Activated CD4-positive, CD25-positive, alpha-beta regulatory T cell treated with anti-CD3 and anti-CD28 coated beads, Interleukin-2, amount 50 U/mL, for 24 hours (primary cell): ENCODE measurements around the gene DAGLA.

Experiments
- ATAC-seq, 2 donors: fragments of 150-1000 bp; cut with Tn5 transposase; one replicate each; pipeline ENCODE4 v1.10.0; 2021; ENCODE audit warnings: mild to moderate bottlenecking in 1 of 2, moderate library complexity in 1 of 2

DAGLA gene

DNA sequence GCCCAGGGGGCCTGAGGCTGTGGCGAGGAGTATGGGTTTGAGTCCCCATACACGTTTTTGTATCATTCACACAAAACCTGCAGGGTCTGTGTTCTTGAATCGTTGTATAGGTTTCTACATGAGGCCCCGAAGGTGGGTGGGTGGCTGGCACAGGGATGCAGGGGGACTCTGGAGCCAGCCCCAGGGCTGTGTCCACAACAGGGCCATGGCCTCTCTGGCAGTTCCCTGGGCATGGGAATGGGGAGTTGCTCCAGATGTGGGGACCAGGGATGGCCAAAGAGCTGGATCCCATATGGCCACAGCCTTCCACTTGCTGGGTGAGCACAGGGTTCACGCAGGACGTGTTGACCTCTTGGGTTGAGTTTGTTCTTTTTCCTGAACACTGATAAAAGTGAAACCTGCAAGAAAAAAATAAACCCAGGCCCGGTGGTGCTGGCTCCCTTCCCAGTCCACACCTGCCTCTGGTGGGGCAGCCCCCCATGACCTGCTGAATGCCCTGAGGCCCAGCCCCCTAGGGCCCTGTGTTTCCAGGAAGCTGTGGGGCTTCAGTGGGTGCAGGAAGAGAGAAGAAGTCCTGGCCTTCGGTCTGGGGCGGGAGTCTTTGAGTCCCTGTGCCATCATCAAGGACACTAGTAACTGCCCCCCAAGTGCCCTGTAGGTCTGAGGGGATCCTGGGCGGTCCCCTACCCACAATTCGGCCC lies 88.3 kb downstream of the DAGLA start:
- no peak for ATAC-seq

DNA sequence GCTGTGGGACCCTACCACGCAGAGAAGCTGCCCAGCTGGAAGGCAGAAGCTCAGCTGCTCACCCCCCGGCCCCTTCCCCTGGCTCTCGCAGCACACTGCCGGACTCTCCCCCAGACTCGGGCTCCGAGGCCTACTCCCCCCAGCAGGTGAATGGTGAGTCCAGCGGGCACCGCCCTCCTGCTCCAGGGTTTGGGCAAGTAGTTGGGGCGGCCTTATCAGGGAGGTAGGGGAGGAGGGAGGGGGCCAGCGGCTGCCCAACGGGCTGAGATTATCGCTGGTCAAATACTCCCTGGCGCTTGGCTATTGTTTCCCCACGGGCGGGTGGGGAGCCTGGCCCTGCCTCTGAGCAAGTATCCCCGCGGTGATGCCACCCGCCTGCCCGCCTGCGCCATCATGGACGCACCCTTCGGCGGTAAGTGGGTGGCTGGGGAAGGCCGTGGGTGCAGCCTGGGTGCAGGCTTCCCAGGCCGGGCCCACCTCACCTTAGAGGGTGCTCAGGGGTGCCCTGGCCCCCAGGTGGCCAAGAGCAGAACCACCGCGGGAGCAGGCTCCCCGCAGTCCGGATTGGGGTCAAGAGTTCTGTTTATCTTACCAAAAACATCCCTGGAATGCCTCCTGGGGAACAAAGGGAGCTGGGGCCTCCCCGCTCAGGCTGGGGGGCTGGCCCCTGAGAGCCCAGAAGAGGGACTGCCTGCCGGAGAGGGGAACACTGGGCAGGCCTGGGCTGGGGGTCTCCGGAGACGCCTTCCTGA lies 89.2 kb downstream of the DAGLA start:
- ATAC-seq = no peak

DNA sequence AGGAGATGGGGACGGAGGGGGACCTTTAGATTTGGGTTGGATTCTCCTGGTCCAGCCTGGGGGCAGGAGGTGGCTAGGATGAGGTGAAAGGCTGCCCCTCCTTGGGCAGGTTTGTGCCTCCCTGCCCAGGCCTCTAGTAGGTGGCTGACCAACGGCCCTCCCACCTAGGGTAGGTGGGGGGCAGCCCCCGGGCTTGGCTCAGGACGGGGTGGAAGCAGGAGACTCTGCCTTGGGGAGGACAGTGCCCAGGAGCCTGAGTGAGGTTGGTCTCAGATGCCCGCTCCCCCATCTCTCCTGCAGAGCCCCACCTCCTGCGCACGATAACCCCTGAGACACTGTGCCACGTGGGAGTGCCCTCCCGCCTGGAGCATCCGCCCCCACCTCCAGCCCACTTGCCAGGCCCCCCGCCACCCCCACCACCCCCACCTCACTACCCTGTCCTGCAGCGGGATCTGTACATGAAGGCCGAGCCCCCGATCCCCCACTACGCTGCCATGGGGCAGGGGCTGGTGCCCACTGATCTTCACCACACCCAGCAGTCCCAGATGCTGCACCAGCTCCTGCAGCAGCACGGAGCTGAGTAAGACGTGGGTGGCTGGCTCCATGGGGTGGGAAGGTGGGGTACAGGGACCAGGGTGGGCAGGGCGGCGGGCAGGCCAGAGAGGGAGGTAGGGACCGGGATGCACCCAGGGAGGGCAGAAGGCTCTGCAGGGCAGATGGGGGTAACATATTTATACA lies 89.9 kb downstream of the DAGLA start:
- ATAC-seq = no peak

DNA sequence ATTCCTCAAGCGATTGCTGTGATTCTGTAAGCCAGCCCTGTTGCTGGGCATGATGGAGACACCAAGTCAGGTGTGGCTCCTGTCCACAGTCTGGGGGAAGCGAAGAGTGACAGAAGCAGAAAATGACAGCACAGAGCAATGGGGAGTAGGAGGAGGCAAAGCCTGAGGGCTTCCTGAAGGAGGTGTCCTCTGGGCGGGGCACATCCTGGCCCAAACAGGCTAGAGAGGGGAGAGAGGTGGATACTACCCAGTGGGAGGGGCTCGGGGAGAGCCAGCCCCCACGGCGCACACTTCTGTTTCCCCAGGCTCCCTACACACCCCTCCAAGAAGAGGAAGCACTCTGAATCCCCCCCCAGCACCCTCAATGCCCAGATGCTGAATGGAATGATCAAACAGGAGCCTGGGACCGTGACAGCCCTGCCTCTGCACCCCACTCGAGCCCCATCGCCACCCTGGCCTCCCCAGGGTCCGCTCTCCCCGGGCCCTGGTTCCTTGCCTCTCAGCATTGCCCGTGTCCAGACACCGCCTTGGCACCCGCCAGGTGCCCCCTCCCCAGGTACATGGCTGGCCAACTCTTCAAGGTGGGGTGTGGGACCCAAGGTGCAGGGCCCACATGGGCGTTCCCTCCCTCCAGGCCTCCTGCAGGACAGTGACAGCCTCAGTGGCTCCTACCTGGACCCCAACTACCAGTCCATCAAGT lies 91.2 kb downstream of the DAGLA start:
- no peak for ATAC-seq

DNA sequence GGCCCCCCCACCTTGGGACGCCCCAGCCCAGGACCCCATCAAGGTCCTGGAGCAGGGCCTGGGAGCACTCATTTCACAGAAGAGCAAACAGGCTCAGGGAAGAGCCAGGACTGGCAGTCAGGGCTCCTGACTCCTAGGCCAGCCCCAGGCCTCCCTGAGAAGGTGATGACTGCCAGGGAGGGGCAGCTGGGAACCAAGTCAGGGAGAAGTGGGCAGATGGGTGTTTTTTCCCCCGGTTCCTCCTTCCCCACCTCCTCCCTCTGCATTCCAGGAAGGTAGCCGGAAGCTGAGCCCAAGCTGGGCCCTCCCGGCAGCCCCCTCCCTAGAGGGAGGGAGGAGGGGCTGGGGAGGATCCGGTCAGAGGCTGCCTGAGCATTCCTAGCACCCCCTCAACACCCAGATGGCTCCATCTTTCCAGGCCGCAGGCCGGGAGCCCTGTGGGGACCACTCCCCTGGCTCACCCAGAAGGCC lies 91.8 kb downstream of the DAGLA start:
- ATAC-seq = no peak

DNA sequence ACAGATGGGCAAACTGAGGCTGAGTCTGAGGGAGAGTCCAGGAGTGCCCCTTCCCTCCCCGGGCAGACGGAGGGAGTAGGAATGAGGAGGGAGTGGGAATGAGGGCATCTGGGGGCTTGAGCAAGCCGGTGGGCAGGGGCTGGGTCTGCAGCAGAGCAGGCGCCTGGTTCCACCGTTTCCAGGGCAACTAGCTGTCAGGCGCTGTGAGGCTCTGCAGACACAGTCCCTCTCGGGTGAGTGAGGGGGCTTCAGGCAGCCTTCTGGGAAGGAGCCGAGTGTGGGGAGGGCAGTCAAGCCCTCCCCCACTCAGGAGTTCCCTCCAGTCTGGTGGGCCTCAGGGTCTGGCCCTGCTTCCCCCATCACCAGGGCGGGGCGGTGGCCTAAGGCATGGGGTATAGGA lies 93.2 kb downstream of the DAGLA start:
- ATAC-seq = no peak

DNA sequence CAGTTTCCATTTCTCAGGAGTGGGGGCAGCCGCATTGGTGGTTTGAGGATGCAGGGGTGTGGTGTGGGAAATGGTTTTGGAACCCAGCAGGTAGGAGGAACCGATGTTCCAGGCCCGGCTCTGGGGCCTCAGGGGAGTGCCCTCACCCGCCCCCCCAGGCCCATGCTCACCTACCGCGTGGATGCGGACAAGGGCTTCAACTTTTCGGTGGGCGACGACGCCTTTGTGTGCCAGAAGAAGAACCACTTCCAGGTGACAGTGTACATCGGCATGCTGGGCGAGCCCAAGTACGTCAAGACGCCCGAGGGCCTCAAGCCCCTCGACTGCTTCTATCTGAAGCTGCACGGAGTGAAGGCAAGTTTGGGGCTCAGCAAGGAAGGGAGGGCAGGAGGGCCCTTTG lies 93.6 kb downstream of the DAGLA start:
- ATAC-seq = no peak

DNA sequence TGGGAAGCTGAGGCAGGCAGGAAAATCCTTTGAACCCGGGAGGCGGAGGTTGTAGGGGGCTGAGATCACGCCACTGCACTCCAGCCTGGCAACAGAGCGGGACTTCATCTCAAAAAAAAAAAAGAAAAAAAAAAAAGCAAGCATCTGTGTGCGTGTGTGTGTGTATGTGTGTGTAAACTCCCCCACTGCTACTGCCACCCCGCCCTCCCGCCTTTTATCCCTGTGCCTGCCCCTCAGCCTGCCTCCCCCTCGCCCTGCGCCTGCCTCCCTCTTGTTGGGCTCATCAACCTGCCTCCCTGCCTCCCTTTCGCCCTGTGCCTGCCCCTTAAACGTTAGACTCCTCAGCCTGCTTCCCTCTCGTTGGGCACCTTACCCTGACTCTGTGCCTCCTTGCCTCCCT lies 94.2 kb downstream of the DAGLA start:
- ATAC-seq = no peak

DNA sequence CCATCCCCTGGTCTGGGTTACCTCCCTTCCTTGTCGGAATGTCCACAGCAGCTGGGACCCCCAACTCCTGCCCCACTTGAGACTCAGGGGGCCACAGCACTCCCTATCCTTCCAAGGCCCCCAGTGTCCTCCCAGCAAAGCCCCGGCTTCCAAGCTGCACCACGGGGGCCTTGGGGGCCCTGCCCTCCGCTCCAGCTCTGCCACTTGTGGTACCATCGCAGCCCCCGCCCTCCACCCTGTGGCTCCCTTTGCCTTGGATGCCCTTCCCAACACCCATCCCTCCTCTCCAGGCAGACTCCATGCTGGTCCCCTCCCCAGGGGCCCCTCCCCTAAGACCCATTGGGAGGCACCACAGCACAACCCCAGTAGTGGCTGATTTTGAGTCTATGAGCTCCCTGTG lies 94.9 kb downstream of the DAGLA start:
- ATAC-seq = no peak

DNA sequence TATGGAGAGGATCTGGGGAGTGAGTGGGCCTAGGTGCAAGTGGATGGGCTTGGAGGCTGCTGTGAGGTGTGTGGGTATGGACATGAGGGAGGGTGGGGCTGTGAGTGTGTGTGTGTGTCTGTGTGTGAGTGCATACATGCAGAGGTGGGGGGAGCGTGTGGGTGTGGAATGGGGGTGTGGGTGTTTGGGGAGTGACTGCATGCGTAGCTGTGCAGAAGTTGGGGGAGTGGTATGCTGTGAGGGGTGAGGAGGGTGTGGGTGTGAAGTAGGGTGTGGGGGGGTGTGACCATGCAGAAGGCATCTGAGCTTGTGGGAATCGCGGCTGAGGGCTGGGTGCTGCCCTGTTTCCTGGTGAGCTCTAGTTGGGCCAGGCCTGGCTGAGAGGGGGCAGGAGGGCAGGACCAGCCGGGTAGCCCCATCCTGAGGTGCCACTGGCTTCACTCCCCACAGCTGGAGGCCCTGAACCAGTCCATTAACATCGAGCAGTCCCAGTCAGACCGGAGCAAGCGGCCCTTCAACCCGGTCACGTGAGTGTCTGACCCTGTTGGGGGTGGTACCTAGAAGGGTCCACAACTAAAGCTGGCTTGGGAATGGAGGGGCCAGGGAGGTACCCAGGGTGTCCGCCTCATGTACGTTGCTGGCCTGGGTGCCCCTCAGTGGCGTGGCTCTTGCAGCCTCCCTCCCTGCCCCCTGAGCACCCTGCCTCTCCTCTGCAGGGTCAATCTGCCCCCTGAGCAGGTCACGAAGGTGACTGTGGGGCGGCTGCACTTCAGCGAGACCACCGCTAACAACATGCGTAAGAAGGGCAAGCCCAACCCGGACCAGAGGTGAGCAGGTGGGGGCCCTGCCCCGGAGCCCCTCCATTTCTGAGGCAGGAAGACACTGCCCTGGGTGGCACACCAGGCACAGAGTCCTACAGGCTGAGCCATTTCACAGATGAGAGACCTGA lies 95.7 kb downstream of the DAGLA start:
- no peak for ATAC-seq

DNA sequence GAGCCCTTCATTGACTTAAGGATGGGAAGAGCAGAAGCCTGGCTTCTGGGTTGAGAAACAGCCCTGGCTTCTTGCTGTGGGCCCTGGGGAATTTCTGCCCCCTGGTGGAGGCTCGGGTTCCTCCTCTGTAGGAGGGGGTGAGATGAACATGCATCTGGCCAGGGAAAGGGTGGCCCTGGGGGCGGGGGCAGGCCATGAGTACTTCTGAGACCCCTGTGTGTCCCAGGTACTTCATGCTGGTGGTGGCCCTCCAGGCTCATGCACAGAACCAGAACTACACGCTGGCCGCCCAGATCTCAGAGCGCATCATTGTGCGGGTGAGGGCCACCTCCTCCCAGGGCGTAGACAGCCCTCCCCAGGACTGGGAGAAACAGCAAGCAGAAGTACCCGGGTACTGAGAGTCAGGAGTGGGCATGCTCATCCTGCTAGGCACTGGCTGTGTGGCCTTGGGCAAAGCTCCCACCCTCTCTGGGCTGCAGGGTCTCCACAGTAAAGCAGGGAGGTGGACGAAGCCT lies 96.4 kb downstream of the DAGLA start:
- ATAC-seq = peak; percentile 33 to 61

DNA sequence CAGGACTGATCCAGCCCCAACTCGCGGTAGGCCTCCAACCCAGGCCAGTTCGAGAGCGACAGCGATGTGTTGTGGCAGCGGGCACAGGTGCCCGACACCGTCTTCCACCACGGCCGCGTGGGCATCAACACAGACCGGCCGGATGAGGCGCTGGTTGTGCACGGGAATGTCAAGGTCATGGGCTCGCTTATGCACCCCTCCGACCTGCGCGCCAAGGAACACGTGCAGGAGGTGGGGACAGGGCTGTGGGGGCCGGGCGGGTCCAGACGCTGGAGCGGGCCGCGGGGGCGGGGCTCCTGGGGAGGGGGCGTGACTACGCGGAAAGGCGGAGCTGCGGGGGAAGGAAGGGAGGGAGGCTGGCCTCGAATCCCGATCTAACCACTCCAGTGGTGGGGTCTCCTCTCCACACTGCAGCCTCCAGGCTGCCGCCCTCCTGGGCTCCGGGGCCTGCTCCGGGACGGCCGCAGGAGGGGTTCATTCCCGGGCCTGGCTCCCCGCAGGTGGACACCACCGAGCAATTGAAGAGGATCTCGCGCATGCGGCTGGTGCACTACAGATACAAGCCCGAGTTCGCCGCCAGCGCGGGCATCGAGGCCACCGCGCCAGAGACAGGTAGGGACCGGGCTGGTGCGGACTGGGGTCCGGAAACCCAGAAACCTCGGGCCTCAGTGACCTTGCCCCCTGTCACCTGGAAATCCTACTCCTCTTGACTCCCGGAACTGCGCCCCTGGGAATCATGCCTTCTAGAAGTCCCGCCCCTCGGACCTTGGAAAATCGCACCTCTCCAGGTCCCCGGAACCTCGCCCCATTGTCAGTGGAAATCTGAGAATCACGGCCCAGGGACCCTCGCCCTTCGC lies 97.3 kb downstream of the DAGLA start:
- peak; percentile 49 to 60 for ATAC-seq

DNA sequence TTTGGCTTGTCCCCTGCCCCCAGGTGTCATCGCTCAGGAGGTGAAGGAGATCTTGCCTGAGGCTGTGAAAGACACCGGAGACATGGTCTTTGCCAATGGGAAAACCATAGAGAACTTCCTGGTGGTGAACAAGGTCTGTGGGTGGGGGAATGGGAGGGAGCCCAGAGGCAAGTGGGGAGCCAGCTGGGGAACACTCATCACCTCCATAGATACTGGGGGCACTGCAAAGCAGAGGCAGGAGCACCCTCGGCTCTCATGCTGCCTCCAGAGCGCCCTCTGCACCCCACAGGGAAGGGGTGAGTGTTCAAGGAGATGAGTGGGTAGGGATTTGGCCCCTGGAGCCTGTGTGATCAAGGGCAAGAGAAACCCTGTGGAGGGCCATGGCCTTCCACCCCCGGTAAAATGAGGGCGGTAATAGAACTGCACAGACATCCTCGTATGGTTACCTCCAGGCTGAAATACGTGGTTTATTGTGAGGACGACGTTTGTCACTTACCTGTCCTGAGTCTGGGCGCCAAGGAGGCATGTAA lies 98.2 kb downstream of the DAGLA start:
- no peak for ATAC-seq

DNA sequence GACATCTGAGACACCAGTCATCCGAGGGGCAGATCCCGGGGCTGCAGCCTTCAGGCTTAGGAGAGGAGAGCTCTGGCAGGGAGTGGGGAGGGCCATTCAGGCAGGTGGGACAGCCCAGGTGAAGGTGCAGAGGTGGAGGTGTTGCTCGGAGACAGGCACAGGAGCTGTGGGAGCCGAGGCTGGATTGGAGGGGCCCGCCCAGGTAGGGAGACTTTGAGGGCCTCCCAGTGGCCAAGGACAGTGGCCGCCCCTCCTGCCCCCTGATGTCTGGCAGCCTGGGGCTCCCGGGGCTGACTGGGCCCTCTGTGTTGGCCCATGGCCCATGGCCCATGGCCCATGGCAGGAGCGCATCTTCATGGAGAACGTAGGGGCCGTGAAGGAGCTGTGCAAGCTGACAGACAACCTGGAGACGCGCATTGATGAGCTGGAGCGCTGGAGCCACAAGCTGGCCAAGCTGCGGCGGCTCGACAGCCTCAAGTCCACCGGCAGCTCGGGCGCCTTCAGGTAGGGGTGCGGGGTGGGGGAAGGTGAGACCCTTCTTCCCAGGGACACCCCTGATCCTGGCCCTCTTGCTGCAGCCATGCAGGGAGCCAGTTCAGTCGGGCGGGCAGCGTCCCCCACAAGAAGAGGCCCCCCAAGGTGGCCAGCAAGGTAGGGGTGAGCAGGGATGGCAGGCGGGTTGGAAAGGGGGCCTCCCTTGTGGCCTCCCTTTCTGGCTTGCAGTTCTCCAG lies 98.9 kb downstream of the DAGLA start:
- ATAC-seq = no peak

DNA sequence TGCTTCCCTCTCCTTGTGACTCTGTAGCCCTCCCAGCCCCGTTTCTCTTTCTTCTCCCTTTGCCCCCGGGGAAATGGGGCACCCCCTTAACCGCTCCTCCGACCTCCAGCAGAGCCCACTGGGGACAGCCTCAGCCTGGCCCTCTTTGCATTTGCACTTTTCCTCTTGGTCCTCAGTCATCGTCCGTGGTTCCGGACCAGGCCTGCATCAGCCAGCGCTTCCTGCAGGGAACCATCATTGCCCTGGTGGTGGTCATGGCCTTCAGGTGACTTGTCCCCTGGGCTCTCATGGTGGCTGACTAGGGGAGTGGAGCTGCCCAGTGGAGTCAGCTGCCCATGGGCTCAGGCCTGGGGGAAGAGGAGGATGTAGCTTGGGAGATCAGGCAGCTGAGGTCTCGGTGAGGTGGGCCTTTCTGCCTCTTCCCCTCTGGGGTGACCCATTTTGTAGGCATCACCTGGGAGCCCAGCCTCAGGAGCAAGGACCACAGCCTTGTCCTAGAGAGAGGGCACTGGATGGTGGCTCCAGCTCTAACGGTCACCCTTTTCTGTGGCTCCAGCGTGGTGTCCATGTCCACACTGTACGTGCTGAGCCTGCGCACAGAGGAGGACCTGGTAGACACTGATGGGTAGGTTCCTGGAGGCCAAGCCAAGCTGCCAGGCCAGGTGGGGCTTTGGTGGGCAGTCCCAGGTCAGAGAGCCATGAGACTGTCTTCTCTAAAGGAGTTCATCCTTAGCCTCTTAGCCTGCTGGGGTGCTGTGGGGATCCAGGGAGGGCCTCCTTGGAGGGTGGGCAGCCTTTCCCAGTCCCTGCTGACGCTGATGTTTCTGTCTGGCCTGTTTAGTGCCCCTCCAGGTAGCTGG lies 99.7 kb downstream of the DAGLA start:
- ATAC-seq = no peak

DNA sequence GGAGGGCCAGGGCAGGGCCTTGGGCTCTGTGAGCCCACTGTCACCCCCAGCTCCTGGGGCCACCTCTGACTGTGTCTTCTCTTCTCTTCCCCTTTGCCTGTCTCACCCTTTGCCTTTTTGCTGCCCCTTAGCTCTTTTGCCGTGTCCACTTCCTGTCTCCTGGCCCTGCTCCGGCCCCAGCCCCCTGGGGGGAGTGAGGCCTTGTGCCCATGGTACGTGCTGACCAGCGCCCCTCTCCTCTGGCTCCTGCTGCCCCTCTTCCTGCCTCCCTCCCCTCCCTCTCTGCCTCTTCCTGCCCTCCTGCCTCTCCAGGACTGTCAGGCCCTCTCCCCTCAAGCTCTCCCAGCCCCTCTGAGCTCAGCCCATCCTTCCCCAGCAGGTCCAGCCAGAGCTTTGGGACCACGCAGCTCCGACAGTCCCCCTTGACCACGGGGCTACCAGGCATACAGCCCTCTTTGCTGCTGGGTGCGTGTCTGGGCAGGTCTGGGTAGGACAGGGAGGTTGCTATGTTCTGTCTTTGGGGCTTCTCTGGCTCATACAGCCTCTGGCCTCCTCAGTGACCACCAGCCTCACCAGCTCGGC lies 100.5 kb downstream of the DAGLA start:
- no peak for ATAC-seq

DNA sequence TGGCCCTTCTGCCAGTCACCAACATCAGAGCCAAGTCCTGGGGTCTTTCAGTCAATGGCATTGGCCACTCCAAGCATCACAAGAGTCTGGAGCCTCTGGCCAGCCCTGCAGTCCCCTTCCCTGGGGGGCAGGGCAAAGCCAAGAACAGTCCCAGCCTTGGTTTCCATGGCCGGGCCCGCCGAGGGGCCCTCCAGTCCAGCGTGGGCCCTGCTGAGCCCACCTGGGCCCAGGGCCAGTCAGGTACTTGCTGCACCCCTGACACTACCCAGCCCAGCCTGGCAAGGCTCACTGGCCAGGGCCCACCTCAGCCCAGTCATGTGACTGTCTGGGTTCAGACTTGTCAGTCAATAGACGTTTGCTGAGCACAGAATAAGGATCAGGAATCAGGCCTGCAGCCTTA lies 101.4 kb downstream of the DAGLA start:
- no peak for ATAC-seq

DNA sequence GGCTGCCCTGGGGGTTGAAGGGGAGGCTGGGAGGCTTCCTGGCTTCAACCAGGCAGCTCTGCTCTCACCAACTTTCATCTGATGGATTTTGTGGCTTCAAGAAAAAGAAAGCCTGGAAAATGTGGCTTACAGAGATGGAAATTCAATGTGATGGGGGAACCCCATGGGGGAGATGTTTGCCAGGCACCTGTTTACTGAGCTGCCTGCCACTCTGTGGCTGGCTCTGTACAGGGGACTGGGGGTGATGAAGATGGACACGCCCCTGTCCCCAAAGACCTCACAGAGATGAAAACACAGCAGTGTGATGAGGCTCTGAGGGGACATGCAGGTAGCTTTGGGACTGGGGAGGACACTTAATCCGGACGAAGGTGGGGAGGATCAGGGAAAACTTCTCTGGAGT lies 102.1 kb downstream of the DAGLA start:
- no peak for ATAC-seq
